ENCODE results near the gene CDC14A.
A peak's percentile ranks its signal among the peaks of the same experiment; 100 is the strongest.

GRCh38 chr1:100463791-100464424 lies 111.6 kb downstream of the CDC14A start:
- TF ChIP-seq CTCF (IDR thresholded peaks at IDR 0.05; ENCODE audit: poor library complexity, severe bottlenecking) (peak; percentile 83), EZH2 (IDR thresholded peaks at IDR 0.05; ENCODE audit: borderline replicate concordance, insufficient read depth, low read length, poor library complexity, severe bottlenecking) (no peak)
